HG02642 (cell line): ENCODE data around the gene ZBTB32.
A peak's percentile ranks its signal among the peaks of the same experiment; 100 is the strongest.

Source experiments
- ATAC-seq: cut with Tn5 transposase; IDR thresholded peaks from one replicate; pipeline ENCODE4 v1.9.1; 2021; ENCODE audit warnings: mild to moderate bottlenecking; ENCODE audit not compliant: unreplicated experiment, poor library complexity

Gene ZBTB32

GRCh38 chr19:35733180-35734125 is 29.1 kb downstream of the ZBTB32 start:
- no peak for ATAC-seq

GRCh38 chr19:35734273-35734672 is 29.9 kb downstream of the ZBTB32 start:
- ATAC-seq: no peak

GRCh38 chr19:35734889-35735288 is 30.5 kb downstream of the ZBTB32 start:
- ATAC-seq: no peak

- ATAC-seq: no peak
Observed at GRCh38 chr19:35736913-35737886, 32.8 kb downstream of the ZBTB32 start.

- ATAC-seq: no peak
Observed at GRCh38 chr19:35738021-35738886, 33.9 kb downstream of the ZBTB32 start.

- no peak for ATAC-seq
Observed at GRCh38 chr19:35738887-35739229, 34.5 kb downstream of the ZBTB32 start.

- no peak for ATAC-seq
Observed at GRCh38 chr19:35739275-35740107, 35.1 kb downstream of the ZBTB32 start.

- ATAC-seq: no peak
Observed at GRCh38 chr19:35740108-35740422, 35.7 kb downstream of the ZBTB32 start.

GRCh38 chr19:35740423-35741202 is 36.3 kb downstream of the ZBTB32 start:
- ATAC-seq: peak; percentile 62

- no peak for ATAC-seq
Observed at GRCh38 chr19:35741203-35741515, 36.8 kb downstream of the ZBTB32 start.

GRCh38 chr19:35742121-35742724 is 37.9 kb downstream of the ZBTB32 start, which contains the start of gene IGFLR1:
Gene IGFLR1 (minus strand): TSS chr19:35742452. CDS start chr19:35741180, 1,272 bp downstream.
- no peak for ATAC-seq

GRCh38 chr19:35743640-35744429 is 39.5 kb downstream of the ZBTB32 start:
- no peak for ATAC-seq

GRCh38 chr19:35744430-35745327 is 40.3 kb downstream of the ZBTB32 start:
- ATAC-seq: peak; percentile 44

- ATAC-seq: peak; percentile 43
Observed at GRCh38 chr19:35745328-35746086, 41.1 kb downstream of the ZBTB32 start, which contains the start of the genes PSENEN and U2AF1L4. Gene PSENEN (plus strand): TSS chr19:35745651. CDS start chr19:35745931, 280 bp downstream. Gene U2AF1L4 (minus strand): TSS chr19:35745418. CDS start chr19:35745391, 27 bp downstream.

GRCh38 chr19:35746087-35746462 is 41.7 kb downstream of the ZBTB32 start:
- no peak for ATAC-seq

GRCh38 chr19:35746531-35746930 is 42.2 kb downstream of the ZBTB32 start:
- no peak for ATAC-seq
